SK-N-SH (cell line): ENCODE measurements around the gene LHPP. TPM values are rescaled to one million over a fixed set of nuclear protein-coding genes. Genes with fewer than 3 reads are reported as not detected.

Experiments
- CTCF ChIA-PET: fragments of 300-600, 350-600 bp; formaldehyde crosslinking; extraction: SDS; loops from one replicate; lab custom pipeline; 2021; lab: Yijun Ruan, JAX
- POLR2A ChIA-PET: fragments of 350-600 bp; sonication (Branson Sonifier 250); formaldehyde crosslinking; extraction: SDS; loops from one replicate; lab custom pipeline; 2020; ENCODE audit warnings: antibody characterized with exemption, inconsistent platforms; lab: Yijun Ruan, JAX
- DNase-seq: peaks from one replicate; pipeline ENCODE4 v3.0.0; 2012
- H2AFZ ChIP-seq: fragments of 200-600 bp; sonication (generic); 2 replicates; pipeline ENCODE4 v1.8.1; 2016; ENCODE audit warnings: antibody characterized with exemption, mild to moderate bottlenecking, low read depth
- H3F3A ChIP-seq: fragments of 200-600 bp; sonication (generic); replicated peaks from 2 replicates; pipeline ENCODE3; 2016; ENCODE audit warnings: antibody characterized with exemption, mild to moderate bottlenecking; ENCODE audit not compliant: insufficient read depth
- H3K27ac ChIP-seq, 2 experiments: fragments of 200-500 bp in 1 of 2; fragments of 200-600 bp in 1 of 2; sonication (Bioruptor generic) in 1 of 2; sonication (generic), shearing (Covaris generic) in 1 of 2; 2 replicates each; pipeline versions ENCODE4 v1.5.1 to v1.6.1; 2014 to 2016; ENCODE audit warnings: low read depth in 2 of 2, inconsistent platforms in 1 of 2, low read length in 1 of 2, mild to moderate bottlenecking in 1 of 2, mixed read lengths in 1 of 2
- H3K27me3 ChIP-seq: fragments of 200-600 bp; sonication (generic), shearing (Covaris generic); 2 replicates; pipeline ENCODE4 v1.6.1; 2016; ENCODE audit warnings: mixed run types; ENCODE audit not compliant: insufficient read depth
- H3K36me3 ChIP-seq, 2 experiments: fragments of 200-500 bp in 1 of 2; fragments of 200-600 bp in 1 of 2; sonication (Bioruptor generic) in 1 of 2; sonication (generic) in 1 of 2; replicated peaks in 1 of 2; 2 replicates each; pipeline versions ENCODE3 to v1.5.1; 2014 to 2016; ENCODE audit warnings: low read length in 1 of 2, mild to moderate bottlenecking in 1 of 2; ENCODE audit not compliant: insufficient read depth in 2 of 2, control insufficient read depth in 1 of 2
- H3K4me1 ChIP-seq, 2 experiments: fragments of 200-500 bp in 1 of 2; fragments of 200-600 bp in 1 of 2; sonication (Bioruptor generic) in 1 of 2; sonication (generic), shearing (Covaris generic) in 1 of 2; 2 replicates each; pipeline versions ENCODE4 v1.5.1 to v1.6.1; 2014 to 2016; ENCODE audit warnings: low read depth in 1 of 2, low read length in 1 of 2, mixed run types in 1 of 2; ENCODE audit not compliant: insufficient read depth in 2 of 2, control insufficient read depth in 1 of 2
- H3K4me2 ChIP-seq: fragments of 200-600 bp; sonication (generic), shearing (Covaris generic); 2 replicates; pipeline ENCODE4 v1.6.1; 2017; ENCODE audit warnings: mixed run types
- H3K4me3 ChIP-seq, 2 experiments: fragments of 200-500 bp in 1 of 2; fragments of 200-600 bp in 1 of 2; sonication (Bioruptor generic) in 1 of 2; sonication (generic), shearing (Covaris generic) in 1 of 2; 2 replicates each; pipeline versions ENCODE4 v1.5.1 to v1.8.1; 2014 to 2016; ENCODE audit warnings: low read depth in 2 of 2, inconsistent platforms in 1 of 2, low read length in 1 of 2, mild to moderate bottlenecking in 1 of 2, mixed read lengths in 1 of 2, moderate library complexity in 1 of 2
- H3K79me2 ChIP-seq: fragments of 200-600 bp; sonication (generic); 2 replicates; pipeline ENCODE4 v1.8.1; 2017; ENCODE audit warnings: mild to moderate bottlenecking; ENCODE audit not compliant: insufficient read depth
- H3K9ac ChIP-seq: fragments of 200-600 bp; sonication (generic); 2 replicates; pipeline ENCODE4 v1.6.1; 2017; ENCODE audit warnings: mixed run types
- H3K9me2 ChIP-seq: fragments of 200-600 bp; sonication (generic); 2 replicates; pipeline ENCODE4 v1.6.1; 2017; ENCODE audit warnings: mixed run types
- H3K9me3 ChIP-seq: fragments of 200-600 bp; sonication (generic); 2 replicates; pipeline ENCODE4 v1.6.1; 2017; ENCODE audit warnings: mixed run types, mild to moderate bottlenecking, moderate library complexity
- H4K20me1 ChIP-seq: fragments of 200-600 bp; sonication (generic); 2 replicates; pipeline ENCODE4 v1.6.1; 2017; ENCODE audit warnings: mild to moderate bottlenecking, mixed run types; ENCODE audit not compliant: insufficient read depth
- EP300 ChIP-seq, 2 experiments: IDR thresholded peaks; 2 replicates each; pipeline versions ENCODE4 v1.4.0 to v1.6.1; 2012; ENCODE audit warnings: borderline replicate concordance in 1 of 2, low read depth in 1 of 2, low read length in 1 of 2
- EZH2phosphoT487 ChIP-seq: fragments of 200-600 bp; sonication (generic); IDR thresholded peaks from 2 replicates; pipeline ENCODE4 v1.6.1; 2017; ENCODE audit warnings: low read depth, mixed run types, mild to moderate bottlenecking, antibody characterized with exemption, moderate library complexity, borderline replicate concordance
- FOXM1 ChIP-seq: IDR thresholded peaks from 2 replicates; pipeline ENCODE4 v1.4.0; 2012; ENCODE audit warnings: low read depth, mild to moderate bottlenecking
- JUND ChIP-seq: IDR thresholded peaks from 2 replicates; pipeline ENCODE4 v1.4.0; 2012
- MEF2A ChIP-seq: IDR thresholded peaks from 2 replicates; pipeline ENCODE4 v1.4.0; 2012; ENCODE audit warnings: low read depth, borderline replicate concordance
- RCOR1 ChIP-seq: fragments of 150-350 bp; IDR thresholded peaks from 2 replicates; pipeline ENCODE4 v1.6.1; 2017; ENCODE audit warnings: antibody characterized with exemption, low read length
- RFX5 ChIP-seq: IDR thresholded peaks from 2 replicates; pipeline ENCODE4 v1.6.1; 2012; ENCODE audit warnings: mild to moderate bottlenecking, improper control_type of control experiment, low read length
- TAF1 ChIP-seq: IDR thresholded peaks from 2 replicates; pipeline ENCODE4 v1.6.1; 2012; ENCODE audit warnings: low read depth, mild to moderate bottlenecking, low read length, moderate library complexity, borderline replicate concordance
- TEAD4 ChIP-seq: IDR thresholded peaks from 2 replicates; pipeline ENCODE4 v1.4.0; 2012; ENCODE audit warnings: mild to moderate bottlenecking, borderline replicate concordance; ENCODE audit not compliant: insufficient read depth
- WGBS: methylation state at CpG from one replicate; pipeline ENCODE4 v1.1.6; 2017; ENCODE audit warnings: low lambda C conversion rate; 5-methylcytosine and 5-hydroxymethylcytosine counted together
- polyA plus RNA-seq, 3 experiments: library from polyadenylated mRNA; depleted of rRNA; stranded (reverse); fragments of >200 nt; gene quantifications; 2 replicates each; pipeline ENCODE4 v1.2.3, GENCODE V29; 2012
- TF ChIP-seq, protein P1 (sequence below): IDR thresholded peaks from 2 replicates; pipeline ENCODE4 v1.6.1; 2012; ENCODE audit warnings: mild to moderate bottlenecking, low read depth, low read length, moderate library complexity
- TF ChIP-seq, protein P2 (sequence below): IDR thresholded peaks from 2 replicates; pipeline ENCODE4 v1.4.0; 2012; ENCODE audit warnings: low read depth
- TF ChIP-seq, protein P3 (sequence below): IDR thresholded peaks from 2 replicates; pipeline ENCODE4 v1.4.0; 2012; ENCODE audit warnings: low read depth, borderline replicate concordance
- TF ChIP-seq, protein P4 (sequence below): fragments of 150-350 bp; IDR thresholded peaks from 2 replicates; pipeline ENCODE4 v1.6.1; 2017; ENCODE audit warnings: antibody characterized with exemption, low read length, low read depth, borderline replicate concordance

The LHPP gene
- polyA plus RNA-seq, 1 of the 3 experiments (the other 2 are of a cell fraction) = 29.8 TPM

DNA sequence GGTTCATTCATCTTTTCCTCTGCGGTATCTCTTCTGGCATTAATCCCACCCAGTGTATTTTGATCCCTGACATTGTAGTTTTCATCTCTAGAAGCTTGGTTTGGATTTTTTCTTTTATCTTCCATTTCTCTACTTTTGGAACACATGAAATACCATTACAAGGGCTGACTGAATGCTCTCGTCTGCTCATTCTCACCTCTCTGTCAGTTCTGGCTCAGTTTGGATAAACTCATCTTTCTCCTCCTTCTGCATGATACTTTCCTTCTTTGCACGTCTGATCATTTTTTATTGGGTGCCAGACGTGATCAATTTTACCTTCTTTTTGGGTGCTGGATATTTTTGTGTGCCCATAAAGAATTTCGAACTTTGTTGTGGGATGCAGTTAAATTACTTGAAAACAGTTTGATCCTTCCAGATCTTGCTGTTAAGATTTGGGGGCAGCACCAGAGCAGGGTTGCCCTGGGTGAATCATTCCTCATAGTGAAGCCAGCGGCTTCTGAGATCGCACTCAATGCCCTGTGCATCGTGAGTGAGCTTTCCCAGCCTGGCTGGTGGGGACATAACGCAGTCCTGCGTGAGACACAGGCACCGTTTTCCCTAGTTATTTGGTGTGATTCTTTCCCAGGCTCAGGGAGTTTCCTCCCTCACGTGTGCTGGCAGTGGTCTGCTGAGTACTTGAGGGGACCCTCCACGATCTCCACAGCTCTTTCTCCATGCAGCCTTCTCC lies 53.8 kb downstream of the LHPP start (continued):
- TF ChIP-seq, protein P1, sequence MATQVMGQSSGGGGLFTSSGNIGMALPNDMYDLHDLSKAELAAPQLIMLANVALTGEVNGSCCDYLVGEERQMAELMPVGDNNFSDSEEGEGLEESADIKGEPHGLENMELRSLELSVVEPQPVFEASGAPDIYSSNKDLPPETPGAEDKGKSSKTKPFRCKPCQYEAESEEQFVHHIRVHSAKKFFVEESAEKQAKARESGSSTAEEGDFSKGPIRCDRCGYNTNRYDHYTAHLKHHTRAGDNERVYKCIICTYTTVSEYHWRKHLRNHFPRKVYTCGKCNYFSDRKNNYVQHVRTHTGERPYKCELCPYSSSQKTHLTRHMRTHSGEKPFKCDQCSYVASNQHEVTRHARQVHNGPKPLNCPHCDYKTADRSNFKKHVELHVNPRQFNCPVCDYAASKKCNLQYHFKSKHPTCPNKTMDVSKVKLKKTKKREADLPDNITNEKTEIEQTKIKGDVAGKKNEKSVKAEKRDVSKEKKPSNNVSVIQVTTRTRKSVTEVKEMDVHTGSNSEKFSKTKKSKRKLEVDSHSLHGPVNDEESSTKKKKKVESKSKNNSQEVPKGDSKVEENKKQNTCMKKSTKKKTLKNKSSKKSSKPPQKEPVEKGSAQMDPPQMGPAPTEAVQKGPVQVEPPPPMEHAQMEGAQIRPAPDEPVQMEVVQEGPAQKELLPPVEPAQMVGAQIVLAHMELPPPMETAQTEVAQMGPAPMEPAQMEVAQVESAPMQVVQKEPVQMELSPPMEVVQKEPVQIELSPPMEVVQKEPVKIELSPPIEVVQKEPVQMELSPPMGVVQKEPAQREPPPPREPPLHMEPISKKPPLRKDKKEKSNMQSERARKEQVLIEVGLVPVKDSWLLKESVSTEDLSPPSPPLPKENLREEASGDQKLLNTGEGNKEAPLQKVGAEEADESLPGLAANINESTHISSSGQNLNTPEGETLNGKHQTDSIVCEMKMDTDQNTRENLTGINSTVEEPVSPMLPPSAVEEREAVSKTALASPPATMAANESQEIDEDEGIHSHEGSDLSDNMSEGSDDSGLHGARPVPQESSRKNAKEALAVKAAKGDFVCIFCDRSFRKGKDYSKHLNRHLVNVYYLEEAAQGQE = no peak
- TF ChIP-seq RCOR1 (no peak), FOXM1 (no peak)

DNA sequence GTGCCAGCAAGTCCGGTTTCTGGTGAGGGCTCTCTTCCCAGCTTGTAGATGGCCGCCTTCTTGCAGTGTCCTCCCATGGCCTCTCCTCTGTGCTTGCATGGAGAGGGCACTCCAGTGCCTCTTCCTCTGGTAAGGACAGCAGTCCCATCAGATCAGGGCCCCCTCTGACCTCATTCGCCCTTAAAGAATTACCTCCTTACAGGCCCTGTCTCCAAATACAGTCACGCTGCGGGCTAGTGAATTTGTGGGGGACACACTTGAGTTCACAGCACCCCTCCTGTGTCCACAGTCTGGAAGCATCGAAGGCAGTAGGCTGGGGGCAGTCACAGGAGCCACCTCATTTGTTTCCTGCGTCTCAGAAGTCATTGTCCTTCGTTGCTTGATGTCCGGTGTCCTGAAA lies 54.6 kb downstream of the LHPP start:
- no peak overlapping the region for H3K9ac ChIP-seq
- H3K9me3 ChIP-seq = no peaks in the 10 kb centered on the region
- no peak overlapping the region for H3K4me3 ChIP-seq
- no peak overlapping the region for H3K4me2 ChIP-seq
- H3K36me3 ChIP-seq = no peaks in the 10 kb centered on the region
- ChIA-PET POLR2A (no interaction called here), CTCF (interaction anchor here (1.2 kb wide), 1 partner anchor 50 kb away, joined by 3 read pairs; no protein-coding TSS in a partner anchor)
- H3K27ac ChIP-seq = no peak overlapping the region
- no peaks in the 10 kb centered on the region for H3F3A ChIP-seq
- H2AFZ ChIP-seq = no peak overlapping the region
- H3K4me1 ChIP-seq = no peaks in the 10 kb centered on the region
- H3K79me2 ChIP-seq = no peaks in the 10 kb centered on the region
- H4K20me1 ChIP-seq = no peaks in the 10 kb centered on the region
- TF ChIP-seq, protein P2, sequence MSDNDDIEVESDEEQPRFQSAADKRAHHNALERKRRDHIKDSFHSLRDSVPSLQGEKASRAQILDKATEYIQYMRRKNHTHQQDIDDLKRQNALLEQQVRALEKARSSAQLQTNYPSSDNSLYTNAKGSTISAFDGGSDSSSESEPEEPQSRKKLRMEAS = no peak
- H3K27me3 ChIP-seq = no peaks in the 10 kb centered on the region
- H3K9me2 ChIP-seq = no peaks in the 10 kb centered on the region
- DNase-seq = no peak
- WGBS = 88% methylated on average over 8 of the region's 9 CpGs

DNA sequence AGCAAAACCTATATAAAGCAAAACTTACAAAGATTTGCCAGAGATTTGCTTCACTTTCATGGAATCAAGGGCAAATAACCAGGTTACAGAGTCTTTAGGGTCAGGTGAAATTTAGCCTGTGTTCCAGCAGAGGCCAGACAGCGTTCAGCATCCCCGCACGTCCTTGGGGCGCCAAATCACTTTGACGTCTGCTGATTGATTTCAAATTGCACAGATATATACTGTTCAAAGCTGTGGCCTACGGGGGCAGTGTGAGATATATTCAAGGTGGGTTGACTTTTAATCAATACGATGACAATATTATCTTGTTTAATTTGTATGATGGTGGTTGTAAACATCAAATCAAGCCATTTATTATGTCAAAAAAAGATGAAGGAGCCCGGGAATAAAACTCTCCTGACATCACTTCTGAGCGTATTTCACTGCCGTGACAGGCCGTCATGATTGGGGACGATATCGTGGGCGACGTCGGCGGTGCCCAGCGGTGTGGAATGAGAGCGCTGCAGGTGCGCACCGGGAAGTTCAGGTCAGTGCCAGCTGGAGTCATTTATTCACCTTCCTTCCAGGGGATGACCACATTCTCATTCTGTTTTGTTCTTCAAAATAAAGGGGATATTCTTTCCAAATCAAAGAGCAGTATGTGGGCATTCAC lies 55.2 kb downstream of the LHPP start:
- no peak overlapping the region for H3K9ac ChIP-seq
- ChIA-PET CTCF (no interaction called here), POLR2A (no interaction called here)
- H3K9me3 ChIP-seq = no peaks in the 10 kb centered on the region
- no peaks in the 10 kb centered on the region for H3K27me3 ChIP-seq
- no peak overlapping the region for H3K4me2 ChIP-seq
- no peak overlapping the region for H3K4me3 ChIP-seq
- H3K36me3 ChIP-seq = no peaks in the 10 kb centered on the region
- H2AFZ ChIP-seq = no peak overlapping the region
- no peak for DNase-seq
- no peaks in the 10 kb centered on the region for H4K20me1 ChIP-seq
- H3F3A ChIP-seq = no peaks in the 10 kb centered on the region
- H3K4me1 ChIP-seq = no peaks in the 10 kb centered on the region
- TF ChIP-seq TEAD4 (no peak), MEF2A (no peak), EZH2phosphoT487 (no peak), EP300 (IDR thresholded peaks at IDR 0.05; ENCODE audit: borderline replicate concordance in 1 of 2, low read depth in 1 of 2, low read length in 1 of 2) (no peak), JUND (no peak), RFX5 (no peak), FOXM1 (no peak), TAF1 (no peak)
- TF ChIP-seq, protein P3, sequence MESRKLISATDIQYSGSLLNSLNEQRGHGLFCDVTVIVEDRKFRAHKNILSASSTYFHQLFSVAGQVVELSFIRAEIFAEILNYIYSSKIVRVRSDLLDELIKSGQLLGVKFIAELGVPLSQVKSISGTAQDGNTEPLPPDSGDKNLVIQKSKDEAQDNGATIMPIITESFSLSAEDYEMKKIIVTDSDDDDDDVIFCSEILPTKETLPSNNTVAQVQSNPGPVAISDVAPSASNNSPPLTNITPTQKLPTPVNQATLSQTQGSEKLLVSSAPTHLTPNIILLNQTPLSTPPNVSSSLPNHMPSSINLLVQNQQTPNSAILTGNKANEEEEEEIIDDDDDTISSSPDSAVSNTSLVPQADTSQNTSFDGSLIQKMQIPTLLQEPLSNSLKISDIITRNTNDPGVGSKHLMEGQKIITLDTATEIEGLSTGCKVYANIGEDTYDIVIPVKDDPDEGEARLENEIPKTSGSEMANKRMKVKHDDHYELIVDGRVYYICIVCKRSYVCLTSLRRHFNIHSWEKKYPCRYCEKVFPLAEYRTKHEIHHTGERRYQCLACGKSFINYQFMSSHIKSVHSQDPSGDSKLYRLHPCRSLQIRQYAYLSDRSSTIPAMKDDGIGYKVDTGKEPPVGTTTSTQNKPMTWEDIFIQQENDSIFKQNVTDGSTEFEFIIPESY = no peak
- TF ChIP-seq, protein P4, sequence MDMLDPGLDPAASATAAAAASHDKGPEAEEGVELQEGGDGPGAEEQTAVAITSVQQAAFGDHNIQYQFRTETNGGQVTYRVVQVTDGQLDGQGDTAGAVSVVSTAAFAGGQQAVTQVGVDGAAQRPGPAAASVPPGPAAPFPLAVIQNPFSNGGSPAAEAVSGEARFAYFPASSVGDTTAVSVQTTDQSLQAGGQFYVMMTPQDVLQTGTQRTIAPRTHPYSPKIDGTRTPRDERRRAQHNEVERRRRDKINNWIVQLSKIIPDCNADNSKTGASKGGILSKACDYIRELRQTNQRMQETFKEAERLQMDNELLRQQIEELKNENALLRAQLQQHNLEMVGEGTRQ = no peak
- TF ChIP-seq, protein P2 = no peak
- 86% methylated on average over 21 of the region's 21 CpGs for WGBS
- no peak overlapping the region for H3K27ac ChIP-seq
- H3K79me2 ChIP-seq = no peaks in the 10 kb centered on the region
- H3K9me2 ChIP-seq = no peaks in the 10 kb centered on the region
